HG02884 (cell line): Measurements from ENCODE around the gene PTPRN2.
"Not testable (repeated sequence)": the region's sequence is repeated elsewhere in the genome, so short reads cannot be mapped to it uniquely, and the experiment has no call there.

ENCODE experiments used
- ATAC-seq: cut with Tn5 transposase; IDR thresholded peaks from one replicate; pipeline ENCODE4 v1.9.1; 2021; ENCODE audit warnings: mild to moderate bottlenecking, moderate library complexity; ENCODE audit not compliant: unreplicated experiment

Gene PTPRN2

DNA sequence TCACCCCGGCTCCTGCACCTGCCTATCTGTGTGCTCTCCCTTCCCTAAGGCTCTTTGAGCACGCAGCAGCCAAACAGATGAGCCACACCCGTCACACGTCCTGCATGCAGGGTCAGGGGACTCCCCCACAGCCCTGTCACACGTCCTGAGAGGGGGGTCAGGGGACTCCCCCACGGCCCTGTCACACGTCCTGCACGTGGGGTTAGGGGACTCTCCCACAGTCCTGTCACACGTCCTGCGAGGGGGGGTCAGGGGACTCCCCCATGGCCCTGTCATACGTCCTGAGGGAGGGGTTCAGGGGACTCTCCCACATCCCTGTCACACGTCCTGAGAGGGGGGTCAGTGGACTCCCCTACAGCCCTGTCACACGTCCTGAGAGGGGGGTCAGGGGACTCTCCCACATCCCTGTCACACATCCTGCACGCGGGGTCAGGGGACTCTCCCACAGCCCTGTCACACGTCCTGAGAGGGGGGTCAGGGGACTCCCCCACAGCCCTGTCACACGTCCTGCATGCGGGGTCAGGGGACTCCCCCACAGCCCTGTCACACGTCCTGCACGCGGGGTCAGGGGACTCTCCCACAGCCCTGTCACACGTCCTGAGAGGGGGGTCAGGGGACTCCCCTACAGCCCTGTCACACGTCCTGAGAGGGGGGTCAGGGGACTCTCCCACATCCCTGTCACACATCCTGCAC is 211.3 kb downstream of the PTPRN2 start:
- not testable (repeated sequence) for ATAC-seq

DNA sequence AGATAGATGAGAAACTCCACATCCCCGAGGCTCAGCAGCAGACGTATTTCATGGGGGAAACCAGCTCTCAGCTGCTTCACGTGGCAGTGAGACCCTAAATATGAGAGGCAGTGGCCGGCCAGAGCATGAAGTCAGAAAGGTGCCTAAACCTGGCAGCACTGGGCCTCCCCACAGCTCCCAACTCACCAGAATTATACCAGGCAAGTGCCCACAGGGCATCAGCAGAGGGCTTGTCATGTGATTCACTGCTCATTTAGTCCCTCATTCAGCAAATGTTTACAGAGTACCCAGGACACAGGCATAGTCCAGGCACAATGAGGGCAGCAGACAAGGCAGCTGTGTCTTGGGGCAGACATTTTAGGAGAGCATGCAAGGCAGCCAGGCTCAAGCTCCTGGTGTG is 212.6 kb downstream of the PTPRN2 start:
- no peak for ATAC-seq

DNA sequence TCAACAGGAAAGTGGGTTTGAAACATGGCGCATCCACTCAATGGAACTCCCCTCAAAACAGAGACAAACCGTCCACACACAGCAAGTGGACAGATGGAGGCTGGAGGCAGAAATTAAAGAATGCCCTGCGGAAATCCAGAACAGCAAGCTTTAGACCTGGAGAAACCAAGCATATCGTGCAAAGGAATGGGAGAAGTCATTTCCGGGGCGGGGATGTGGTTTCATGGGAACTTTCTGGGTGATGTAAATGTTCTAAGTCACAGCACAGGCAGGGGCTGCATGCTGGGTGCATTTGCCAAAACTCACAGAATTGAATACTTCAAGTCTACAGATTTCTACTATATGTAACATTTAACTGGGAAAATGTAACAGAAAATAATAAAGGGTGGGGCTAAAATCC is 213.0 kb downstream of the PTPRN2 start:
- no peak for ATAC-seq

DNA sequence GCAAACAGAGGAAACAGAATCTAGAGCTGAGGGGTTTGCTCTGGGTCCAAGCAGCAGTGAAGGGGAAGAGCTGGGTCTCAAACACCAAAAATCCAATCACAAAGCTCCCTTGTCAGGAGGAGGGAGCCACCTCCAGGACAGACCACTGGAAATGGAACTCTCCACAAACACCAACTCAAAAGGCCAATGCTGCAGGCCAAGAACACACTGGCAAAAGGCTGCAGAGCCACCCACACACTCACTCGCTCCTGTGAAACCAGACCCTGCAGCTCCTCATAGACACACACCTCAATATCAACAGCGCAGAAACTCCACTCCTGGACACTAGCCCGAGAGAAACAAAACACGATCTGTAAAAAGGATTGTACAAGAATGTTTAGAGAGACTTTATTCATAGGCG is 213.5 kb downstream of the PTPRN2 start:
- no peak for ATAC-seq

DNA sequence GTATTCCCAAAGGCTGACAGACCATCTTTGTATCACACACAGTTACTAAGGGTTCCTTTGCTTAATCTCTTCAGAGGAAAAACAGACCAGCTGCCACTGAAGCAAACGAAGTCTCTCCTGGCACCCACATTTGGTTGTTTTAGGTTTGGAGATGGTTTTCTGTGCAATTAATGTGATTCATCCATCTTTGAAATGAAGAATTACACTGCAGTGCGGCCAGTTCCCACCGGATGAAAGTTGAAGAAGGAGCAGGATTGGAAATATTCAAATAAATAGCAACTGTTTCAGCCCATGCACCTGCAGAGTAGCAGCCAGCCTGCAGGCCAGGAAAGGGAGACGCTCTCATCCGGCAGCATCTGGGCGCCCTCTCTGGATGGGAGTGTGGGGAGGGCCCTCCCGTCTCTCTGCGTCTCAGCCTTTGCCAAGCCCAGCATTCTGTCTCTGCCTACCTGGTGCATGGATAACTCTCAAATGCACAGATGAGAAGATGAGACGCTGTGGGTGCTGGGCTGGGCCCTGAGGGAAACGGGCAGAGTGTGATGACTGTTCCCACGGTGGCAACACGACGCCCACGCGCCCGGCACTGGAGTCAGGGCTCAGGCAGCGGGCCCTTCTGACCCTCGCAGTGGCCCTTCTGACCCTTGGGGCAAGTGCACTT is 214.0 kb downstream of the PTPRN2 start:
- no peak for ATAC-seq

DNA sequence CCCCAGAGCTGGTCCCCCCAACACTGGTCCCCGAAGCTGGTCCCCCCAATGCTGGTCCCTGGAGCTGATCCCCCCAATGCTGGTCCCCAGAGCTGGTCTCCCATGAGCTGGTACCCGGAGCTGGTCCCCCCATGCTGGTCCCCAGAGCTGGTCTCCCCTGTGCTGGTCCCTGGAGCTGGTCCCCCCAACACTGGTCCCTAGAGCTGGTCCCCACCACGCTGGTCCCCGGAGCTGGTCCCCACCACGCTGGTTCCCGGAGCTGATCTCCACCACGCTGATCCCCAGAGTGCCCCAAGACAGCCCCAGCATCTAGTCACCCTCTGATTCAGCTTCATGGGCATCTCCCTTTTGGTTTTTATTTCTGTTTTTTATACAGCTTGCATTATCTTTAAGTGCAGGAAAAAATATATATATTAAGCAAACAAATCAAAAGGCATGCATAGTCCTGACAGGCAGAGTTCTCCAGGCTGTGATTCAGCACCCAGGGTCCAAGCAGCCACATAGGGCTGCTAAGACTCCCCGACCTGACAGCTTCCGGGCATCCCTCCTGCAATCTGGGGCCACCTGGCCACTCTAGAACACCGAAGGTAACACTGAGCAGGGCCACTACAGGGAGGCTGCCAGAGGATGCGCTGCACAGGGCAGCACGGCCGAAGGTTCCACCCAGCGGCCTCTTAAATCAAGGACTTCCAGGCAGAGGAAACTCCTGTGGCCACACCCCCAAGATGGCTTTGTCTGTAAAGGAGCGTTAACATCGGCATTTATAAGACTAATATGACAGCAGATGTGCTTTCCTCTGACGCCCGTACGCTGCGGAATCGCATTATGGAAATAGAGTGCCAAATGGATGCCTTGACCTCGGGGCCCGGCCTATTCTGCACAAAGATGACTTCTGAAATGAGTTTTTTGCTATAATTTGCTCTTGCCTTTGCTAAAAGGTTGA is 215.0 kb downstream of the PTPRN2 start:
- ATAC-seq, result no peak

DNA sequence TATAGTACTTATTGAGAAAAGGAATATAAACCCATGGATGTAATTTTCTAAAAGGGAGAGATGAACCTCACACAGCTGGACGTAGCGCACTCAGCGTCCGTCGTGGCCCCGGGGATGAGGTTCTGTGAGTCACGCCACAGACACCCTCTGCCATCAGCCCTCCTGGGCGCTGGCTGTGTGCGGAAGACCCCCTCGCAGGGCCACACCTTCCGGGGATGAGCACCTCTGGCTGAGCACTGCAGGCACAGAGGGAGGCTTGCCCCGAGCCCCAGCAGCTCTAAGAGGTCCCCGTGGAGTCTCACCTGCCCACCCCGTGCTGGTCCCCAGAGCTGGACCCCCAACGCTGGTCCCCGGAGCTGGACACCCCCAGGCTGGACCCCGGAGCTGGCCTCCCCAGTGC is 215.8 kb downstream of the PTPRN2 start:
- ATAC-seq, result no peak

DNA sequence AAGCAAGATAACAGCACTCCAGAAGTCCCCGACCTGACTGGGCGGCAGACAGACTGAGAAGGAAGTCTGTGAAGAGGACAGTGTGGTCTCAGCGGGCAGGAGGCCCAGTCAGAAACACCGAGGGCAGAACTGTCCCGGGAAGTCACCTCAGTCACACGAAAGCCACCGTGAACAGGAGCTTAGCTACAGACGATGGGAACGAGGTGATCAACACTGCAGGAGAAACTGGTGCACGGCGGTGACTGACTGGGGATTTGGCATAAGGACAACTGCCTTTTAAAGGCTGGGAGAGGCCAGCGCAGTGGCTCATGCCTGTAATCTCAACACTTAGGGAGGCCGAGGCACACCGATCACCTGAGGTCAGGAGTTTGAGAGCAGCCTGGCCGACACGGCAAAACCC is 217.8 kb downstream of the PTPRN2 start:
- ATAC-seq, result no peak

DNA sequence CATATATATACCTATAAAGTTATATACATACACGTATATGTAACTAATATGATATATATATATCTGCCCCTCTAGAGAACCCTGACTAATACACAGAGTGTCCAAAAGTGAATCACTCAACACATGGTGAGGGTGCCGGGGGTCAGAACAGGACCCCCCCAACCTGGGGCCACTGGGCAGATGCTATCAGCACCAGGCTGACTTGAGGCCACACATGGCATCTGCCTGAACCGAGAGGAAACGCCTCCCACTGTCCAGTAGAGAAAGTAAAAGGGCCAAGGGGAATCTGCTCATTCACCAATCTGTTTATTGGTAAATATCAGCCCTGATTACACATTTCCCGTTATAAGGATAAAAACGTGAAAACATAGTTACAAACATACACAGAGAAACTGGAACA is 218.3 kb downstream of the PTPRN2 start:
- no peak for ATAC-seq

DNA sequence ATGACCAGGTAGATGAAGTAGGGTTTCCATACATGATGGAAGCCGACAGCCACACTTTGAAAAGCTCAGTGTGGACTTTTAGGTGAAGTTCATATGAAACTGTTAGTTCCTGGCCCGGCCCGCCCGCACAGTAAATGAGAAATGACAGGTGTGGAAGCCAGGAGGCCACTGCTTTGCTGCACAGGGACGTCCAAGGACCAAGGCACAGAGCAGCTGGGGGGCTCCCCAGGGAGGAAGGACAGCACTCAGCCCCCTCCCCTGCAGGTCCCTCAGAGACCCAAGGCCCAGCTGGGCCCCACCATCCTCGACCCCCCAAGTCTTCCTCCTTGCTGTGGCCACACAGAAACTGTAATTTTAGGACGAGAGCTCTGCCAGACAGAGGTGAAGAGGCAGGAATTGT is 219.2 kb downstream of the PTPRN2 start:
- no peak for ATAC-seq

DNA sequence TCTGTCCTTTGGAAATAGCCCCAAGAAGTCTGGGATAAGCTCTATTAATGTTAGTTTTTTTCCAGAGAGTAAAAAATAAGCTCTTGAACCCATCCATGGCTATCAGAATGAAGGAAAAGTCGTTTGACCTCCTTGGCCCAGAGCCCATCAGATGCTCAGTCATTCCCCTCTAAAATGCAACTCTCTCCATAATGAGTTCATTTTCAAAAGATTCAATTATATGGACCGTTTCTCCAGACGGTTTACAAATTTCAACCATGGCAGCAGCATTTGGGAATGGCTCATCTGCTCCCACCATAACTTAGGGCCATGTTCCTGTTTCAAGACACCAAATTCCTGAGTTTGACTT is 220.0 kb downstream of the PTPRN2 start:
- no peak for ATAC-seq

DNA sequence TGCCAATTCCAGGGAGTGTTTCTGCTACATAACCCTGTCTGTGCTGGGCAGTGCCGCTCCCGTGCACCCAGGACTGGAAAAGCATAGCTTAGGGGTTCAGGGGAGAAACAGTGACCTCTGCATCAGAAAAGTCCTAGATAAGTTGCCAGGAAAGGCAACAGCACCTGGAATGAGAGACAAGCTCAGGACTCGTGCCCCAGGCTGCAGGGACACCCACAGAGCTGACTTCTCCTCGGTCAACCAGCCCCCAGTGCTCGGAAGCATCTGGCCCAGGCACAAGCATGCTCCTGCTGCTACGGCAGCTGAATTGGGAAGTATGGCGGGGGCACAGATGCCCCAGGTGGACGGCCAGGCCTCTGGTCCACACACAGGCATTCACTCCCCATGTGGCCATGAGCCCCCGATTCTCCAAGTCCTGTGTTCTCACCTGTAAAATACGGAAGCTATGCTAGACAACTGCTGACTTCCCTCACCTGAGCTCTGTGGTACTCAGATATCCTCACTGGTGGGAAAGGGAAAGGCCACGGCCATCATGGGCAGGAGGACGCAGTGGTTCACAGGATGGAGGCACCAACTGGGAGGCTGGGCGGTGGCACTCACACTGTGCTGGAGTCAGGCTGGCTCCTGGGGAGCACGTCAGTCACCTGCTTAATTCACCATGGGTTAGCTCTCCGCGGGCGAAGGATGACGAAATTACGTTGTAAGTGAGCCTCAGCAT is 220.5 kb downstream of the PTPRN2 start:
- no peak for ATAC-seq

DNA sequence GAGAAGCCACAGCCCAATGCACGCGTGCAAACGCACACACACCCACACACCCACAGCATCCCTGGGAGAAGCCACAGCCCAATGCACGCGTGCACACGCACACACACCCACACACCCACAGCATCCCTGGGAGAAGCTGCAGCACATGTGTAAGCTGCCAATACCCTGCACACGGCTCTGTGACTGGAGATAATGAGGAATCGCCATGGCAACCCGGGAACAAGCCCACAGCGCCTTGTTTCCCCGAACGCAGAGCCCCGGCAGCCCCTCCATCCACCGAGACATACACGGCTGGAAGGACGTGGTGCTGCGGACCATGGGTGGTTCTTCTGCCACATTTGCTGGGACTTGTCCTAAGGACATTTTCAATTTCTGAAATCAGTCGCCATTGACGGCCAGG is 221.3 kb downstream of the PTPRN2 start:
- no peak for ATAC-seq

DNA sequence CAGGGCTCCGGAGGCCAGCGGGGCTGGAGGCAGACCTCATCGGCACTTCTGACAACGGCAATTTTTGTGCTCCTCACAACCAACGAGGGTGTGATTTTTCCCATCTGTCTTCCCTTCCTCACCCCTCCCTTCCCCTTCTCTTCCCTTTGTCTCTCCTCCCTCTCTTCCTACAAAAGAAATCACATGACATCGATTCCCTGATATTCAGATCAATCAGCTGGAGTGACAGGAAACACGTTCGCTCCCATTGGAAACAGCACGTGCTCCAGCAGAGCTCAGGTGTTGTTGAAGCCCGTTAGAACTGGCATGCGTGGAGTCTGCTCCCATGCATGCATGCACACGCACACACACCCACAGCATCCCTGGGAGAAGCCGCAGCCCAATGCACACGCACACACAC is 222.4 kb downstream of the PTPRN2 start:
- no peak for ATAC-seq

DNA sequence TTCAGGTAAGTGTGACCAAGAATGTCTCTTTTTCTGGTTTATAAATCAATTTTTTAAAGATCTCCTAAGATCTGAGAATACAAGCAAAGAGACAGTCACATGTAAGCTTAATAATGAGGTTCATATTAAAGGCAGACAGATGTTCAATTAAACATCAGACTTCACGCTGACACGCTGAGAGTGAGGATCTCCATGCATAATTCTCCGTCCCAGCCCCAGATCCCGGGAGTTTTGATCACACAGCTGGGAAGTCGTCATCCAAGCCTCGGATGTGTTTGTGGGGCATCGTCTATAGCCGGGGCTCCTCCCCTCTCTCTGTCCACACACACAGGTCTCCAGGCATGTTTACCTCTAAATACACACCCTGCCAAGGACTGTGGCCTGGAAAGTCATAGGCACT is 223.2 kb downstream of the PTPRN2 start:
- no peak for ATAC-seq

DNA sequence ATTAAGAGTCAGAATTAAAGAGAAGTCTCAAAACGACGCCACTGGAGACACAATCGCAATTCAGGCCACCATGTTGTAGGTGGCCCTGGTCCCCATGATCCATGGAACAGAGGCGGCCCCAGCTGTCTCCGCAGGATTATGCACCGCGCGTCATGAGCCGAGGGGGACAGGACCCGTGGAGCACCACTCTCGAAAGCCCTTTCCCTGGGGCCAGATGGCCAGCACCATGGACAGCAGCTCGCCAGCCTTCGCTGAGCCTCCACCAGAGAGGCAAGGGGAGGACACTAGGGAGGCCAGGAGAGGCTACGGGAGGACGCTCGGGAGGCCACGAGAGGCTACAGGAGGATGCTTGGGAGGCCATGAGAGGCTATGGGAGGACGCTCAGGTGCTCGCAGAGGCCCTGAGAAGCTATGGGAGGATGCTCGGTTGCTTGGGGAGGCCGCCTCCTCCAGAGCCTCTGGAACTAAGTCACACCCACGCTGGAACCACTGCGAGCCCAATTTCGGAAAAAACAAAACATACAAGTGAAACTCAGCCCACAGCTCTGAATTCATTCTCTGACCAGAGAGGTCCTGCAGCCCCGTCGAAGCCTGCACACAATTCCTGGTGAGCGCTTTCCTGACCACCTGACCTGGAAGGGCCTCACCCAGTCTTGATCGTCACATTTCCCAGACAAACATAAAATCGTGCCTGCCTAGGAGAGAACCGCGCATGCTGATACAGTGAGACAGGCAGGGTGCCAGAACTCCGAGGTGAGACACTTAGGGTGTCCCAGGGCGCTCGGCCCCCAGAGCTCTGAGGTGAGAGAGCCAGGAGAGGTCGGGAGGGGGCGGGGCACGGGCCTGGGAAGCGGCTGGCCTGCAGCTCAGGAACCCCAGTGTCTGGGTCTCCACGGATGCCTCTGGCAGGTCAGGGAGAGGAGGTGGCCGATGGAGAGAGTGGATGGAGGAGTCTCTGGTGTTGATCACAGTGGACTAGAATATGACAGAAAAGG is 224.4 kb downstream of the PTPRN2 start:
- no peak for ATAC-seq

DNA sequence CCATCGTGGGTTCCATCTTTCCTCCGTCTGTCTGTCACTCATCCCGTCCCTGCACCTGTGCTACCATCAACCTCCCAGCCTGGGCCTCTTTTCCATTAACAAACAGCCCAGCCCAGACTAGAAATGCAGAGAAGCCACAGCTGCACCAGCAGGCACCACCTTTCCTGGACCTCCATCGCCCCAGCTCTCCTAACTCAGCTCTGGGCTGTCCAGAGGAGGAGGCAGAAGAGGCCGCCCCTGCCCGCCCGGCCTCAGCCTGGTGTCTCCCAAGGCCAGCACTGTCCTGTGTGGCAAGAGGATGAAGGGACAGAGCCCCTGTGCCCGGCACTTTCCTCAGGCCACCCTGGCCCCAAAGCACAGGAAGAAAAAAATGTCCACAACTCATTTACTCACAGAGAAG is 225.6 kb downstream of the PTPRN2 start:
- ATAC-seq, result no peak

DNA sequence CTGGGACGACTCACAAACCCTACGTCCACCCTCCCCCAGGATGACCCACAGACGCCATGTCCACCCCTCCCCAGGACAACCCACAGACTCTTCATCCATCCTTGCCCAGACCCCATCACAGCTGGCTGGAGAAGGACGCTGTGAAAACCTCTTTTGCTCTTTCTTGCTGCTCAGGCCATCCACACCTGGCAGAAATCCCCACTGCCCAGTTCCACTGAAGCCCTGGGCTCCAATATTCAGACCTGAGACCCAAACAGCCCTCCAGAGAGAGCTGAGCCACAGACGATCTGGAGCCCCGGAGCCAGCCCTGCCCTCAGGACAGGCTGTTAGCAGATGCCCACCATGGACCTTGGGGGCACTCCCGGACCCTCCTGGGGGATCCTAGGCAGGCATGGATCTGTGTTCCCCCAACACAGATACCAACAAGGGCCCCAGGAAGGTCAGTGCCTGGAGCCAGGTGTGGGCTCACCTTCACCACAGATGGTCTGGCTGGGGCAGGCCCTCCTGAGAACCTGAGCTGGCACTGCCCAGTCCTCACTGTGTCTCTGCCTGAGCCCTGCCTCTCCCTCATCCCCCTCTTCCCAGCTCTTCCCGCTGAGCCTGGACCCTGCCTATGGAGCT is 226.2 kb downstream of the PTPRN2 start:
- ATAC-seq, result no peak

DNA sequence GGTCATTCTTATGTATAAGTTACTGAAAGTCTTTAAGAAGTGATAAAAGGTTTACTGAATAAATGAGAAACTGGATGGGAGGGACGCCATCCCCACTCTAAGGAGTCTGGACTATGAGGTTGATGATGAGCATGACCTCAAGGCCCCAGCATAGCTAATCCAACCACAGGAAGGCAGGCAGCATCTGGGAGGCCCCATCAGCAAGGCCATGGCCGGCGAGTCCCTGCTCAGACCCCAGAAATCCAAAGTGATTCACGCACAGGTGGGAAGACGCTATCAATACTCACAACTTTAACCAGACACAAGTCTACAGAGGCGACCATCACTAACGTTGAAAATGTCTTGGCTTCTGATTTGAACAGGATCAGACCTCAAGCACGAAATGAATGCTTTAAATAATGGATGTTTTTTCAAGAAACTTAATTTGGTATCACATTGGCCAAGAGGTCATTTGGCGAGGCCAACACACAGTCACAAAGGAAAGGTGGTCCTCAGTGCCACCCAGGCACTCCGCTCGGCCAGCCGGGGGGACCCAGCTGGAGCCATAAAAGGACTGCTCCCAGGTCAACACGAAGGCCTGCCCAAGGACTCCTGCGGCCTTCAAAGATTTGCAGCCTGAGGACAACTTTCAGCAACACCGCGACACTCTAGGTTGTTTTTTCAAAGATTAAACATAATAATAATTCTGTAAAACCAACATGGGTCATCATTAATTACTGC is 228.5 kb downstream of the PTPRN2 start:
- ATAC-seq, result no peak
